Measurements from ENCODE around the gene NECAB2. TPM values are rescaled to one million over a fixed set of nuclear protein-coding genes. Genes with fewer than 3 reads are reported as not detected.

Gene NECAB2
- polyA plus RNA-seq, 2 of the 4 experiments (the other 2 are of a cell fraction): 1.1 to 1.4 TPM

- TF ChIP-seq, protein P1, sequence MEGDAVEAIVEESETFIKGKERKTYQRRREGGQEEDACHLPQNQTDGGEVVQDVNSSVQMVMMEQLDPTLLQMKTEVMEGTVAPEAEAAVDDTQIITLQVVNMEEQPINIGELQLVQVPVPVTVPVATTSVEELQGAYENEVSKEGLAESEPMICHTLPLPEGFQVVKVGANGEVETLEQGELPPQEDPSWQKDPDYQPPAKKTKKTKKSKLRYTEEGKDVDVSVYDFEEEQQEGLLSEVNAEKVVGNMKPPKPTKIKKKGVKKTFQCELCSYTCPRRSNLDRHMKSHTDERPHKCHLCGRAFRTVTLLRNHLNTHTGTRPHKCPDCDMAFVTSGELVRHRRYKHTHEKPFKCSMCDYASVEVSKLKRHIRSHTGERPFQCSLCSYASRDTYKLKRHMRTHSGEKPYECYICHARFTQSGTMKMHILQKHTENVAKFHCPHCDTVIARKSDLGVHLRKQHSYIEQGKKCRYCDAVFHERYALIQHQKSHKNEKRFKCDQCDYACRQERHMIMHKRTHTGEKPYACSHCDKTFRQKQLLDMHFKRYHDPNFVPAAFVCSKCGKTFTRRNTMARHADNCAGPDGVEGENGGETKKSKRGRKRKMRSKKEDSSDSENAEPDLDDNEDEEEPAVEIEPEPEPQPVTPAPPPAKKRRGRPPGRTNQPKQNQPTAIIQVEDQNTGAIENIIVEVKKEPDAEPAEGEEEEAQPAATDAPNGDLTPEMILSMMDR (IDR thresholded peaks at IDR 0.05): peak; percentile 54
- TF ChIP-seq RCOR1 (IDR thresholded peaks at IDR 0.05; ENCODE audit: low read depth, low read length): no peak
- TF ChIP-seq PHF8 (IDR thresholded peaks at IDR 0.05; ENCODE audit: borderline replicate concordance, low read depth): no peak
- TF ChIP-seq, protein P2, sequence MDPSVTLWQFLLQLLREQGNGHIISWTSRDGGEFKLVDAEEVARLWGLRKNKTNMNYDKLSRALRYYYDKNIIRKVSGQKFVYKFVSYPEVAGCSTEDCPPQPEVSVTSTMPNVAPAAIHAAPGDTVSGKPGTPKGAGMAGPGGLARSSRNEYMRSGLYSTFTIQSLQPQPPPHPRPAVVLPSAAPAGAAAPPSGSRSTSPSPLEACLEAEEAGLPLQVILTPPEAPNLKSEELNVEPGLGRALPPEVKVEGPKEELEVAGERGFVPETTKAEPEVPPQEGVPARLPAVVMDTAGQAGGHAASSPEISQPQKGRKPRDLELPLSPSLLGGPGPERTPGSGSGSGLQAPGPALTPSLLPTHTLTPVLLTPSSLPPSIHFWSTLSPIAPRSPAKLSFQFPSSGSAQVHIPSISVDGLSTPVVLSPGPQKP (IDR thresholded peaks at IDR 0.05; ENCODE audit: low read depth, low read length): no peak
- no peak for TF ChIP-seq RARB (CRISPR knock-in tag; IDR thresholded peaks at IDR 0.05)
- no peak for TF ChIP-seq FOSL2 (IDR thresholded peaks at IDR 0.05)
- TF ChIP-seq FOSL2 (CRISPR knock-in tag; IDR thresholded peaks at IDR 0.05): no peak
- TF ChIP-seq EP300 (IDR thresholded peaks at IDR 0.05): no peak
- no peak for TF ChIP-seq BHLHE40 (IDR thresholded peaks at IDR 0.05; ENCODE audit: low read depth, low read length)
- TF ChIP-seq CHD2 (IDR thresholded peaks at IDR 0.05; ENCODE audit: low read length, partially characterized antibody): no peak
- TF ChIP-seq, protein P3, sequence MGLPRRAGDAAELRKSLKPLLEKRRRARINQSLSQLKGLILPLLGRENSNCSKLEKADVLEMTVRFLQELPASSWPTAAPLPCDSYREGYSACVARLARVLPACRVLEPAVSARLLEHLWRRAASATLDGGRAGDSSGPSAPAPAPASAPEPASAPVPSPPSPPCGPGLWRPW (IDR thresholded peaks at IDR 0.05): no peak
- 0 out of 2 replicates have a peak, but pooled peaks have one; percentile 73 for TF ChIP-seq TP53 (CRISPR knock-in tag; IDR thresholded peaks at IDR 0.05)
- no peak for TF ChIP-seq FOSB (CRISPR knock-in tag; IDR thresholded peaks at IDR 0.05)
- TF ChIP-seq EHF (CRISPR knock-in tag; IDR thresholded peaks at IDR 0.05): no peak
- TF ChIP-seq, protein P4, sequence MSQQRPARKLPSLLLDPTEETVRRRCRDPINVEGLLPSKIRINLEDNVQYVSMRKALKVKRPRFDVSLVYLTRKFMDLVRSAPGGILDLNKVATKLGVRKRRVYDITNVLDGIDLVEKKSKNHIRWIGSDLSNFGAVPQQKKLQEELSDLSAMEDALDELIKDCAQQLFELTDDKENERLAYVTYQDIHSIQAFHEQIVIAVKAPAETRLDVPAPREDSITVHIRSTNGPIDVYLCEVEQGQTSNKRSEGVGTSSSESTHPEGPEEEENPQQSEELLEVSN (IDR thresholded peaks at IDR 0.05; ENCODE audit: borderline replicate concordance, low read depth): no peak
- TF ChIP-seq ESRRA (IDR thresholded peaks at IDR 0.05; ENCODE audit: borderline replicate concordance, low read length): no peak
- peak; percentile 75; the same call in 1 of the 2 replicates for TF ChIP-seq TFCP2L1 (CRISPR knock-in tag; IDR thresholded peaks at IDR 0.05)
- no peak for TF ChIP-seq POLR2AphosphoS2 (conservative IDR thresholded peaks at IDR 0.05; ENCODE audit: low read length)
These were observed at the start of gene NECAB2 (continued) for GRCh38 chr16:83967838-83968305.

DNA sequence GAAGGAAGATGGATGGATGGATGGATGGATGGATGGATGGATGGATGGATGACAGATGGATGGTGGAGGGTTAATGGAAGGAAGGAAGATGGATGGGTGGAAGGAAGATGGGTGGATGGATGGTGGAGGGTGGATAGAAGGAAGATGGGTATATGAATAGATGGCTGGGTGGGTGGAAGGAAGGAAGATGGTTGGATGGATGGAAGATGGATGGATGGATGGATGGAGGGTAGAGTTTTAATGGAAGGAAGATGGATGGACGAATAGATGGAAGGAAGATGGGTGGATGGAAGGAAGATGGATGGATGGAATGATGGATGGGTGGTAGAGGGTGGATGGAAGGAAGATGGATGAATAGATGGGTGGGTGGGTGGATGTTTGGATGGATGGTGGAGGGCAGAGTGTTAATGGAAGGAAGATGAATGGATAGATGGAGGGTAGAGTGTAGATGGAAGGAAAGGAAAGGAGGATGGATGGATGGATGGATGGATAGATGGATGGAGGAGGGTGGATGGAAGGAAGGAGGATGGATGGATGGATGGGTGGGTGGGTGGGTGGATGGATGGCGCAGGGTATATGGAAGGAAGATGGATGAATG, 47.1 kb upstream of the NECAB2 start:
- FAIRE-seq (no peak), ATAC-seq (no peak), DNase-seq (ENCODE audit: low read depth in 1 of 2, low spot score in 1 of 2) (no peak)
- TF ChIP-seq NFE2L2 (conservative IDR thresholded peaks at IDR 0.05; ENCODE audit: low read length) (no peak), HOXB5 (CRISPR knock-in tag; IDR thresholded peaks at IDR 0.05) (no peak), EHF (CRISPR knock-in tag; IDR thresholded peaks at IDR 0.05) (no peak)
- no peak overlapping the region for H3K4me3 ChIP-seq
- H3K27ac ChIP-seq: no peak overlapping the region
- POLR2A ChIA-PET: no interaction called here
- 50% methylated on average over 2 of the region's 2 CpGs for WGBS (ENCODE audit: missing lambda C conversion rate)
- no peak overlapping the region for H3K4me2 ChIP-seq
- H3K9me3 ChIP-seq: no peaks in the 10 kb centered on the region
- CTCF ChIA-PET: interaction anchor here (0.8 to 17.0 kb wide), 4 partner anchors 36 to 145 kb away, joined by 3 to 175 read pairs (median 3); no protein-coding TSS in a partner anchor
- no peaks in the 10 kb centered on the region for H3K4me1 ChIP-seq

Data from A549 (cell line).